GM10847 (cell line): ENCODE data around the gene PHLPP1.

Experiments
- POLR2A ChIP-seq: IDR thresholded peaks from 2 replicates; pipeline ENCODE4 v1.6.1; 2011; ENCODE audit not compliant: insufficient read length; ENCODE audit errors: extremely low read depth

The PHLPP1 gene

DNA sequence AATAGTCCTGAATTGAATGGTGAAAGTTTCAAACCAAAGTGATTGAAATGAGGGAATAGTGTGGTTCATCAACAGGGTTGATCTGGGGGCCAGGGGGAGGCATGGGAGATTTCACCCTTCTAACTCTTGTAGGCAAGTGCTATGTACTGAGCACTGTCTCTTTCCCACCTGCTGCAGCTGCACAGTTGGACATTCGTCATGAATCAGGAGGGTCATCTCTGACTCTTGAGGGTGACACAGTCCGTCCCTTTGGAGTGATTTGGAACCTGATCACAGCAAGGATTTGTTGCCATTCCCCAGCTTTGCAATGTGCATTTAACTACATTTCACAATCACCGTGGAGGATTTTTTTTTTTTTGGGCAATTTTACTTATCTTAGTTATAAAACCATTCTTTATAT lies 224.6 kb downstream of the PHLPP1 start:
- no peak for TF ChIP-seq POLR2A

DNA sequence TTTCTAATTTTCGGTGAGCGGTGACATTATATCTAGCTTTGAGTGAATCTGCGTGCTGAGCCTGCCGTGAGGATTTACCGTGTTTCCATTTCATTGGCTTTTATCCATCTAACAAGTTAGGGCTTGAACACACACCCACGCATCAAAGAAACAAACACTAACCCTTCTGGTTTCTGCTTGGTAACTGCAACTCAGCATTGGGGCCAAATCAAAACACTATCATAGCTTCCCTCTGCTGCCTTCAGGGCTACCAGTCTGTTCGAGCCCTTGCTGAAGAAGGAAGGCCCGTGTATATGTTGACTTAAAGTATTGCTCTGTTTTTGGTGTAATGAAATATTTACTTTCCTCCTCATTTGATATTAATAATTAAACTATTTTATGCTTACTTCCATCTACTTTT lies 227.2 kb downstream of the PHLPP1 start:
- no peak for TF ChIP-seq POLR2A

DNA sequence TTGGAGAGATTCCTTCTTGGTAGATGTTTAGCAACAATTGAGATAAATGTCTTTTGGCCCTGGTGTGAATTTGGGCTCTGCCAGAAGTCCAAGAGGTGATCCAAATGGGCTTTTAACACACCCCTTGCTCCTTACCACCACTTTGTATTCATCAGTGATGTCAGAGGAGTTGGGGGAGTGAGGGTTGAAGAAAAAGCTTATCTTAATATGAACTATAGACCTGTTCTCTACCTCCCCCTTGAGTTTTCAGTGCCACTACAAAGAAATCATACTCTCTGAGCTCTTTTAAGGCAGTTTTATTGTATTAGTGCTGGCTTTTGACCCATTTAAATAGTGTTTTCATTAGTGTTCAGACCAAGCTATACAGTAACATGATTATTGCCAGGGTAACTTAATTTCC lies 229.1 kb downstream of the PHLPP1 start:
- TF ChIP-seq POLR2A = no peak

DNA sequence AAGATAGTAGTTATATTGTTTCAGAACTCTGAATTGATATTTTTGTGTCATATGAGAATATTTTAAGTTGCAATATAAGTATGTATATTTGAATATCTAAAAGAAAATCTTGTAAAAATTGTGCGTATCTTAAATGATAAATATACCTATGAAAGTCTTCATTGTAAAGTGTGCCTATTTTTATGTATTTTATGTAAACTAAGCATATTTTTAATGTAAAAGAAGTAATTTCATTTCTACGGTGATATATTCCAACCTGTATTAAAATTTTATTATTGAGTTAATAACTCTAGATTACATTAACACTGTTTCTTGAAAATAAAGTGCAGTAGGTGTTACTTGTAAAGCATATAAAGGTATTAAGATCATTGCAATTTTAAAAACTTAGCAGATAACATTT lies 233.4 kb downstream of the PHLPP1 start:
- no peak for TF ChIP-seq POLR2A

DNA sequence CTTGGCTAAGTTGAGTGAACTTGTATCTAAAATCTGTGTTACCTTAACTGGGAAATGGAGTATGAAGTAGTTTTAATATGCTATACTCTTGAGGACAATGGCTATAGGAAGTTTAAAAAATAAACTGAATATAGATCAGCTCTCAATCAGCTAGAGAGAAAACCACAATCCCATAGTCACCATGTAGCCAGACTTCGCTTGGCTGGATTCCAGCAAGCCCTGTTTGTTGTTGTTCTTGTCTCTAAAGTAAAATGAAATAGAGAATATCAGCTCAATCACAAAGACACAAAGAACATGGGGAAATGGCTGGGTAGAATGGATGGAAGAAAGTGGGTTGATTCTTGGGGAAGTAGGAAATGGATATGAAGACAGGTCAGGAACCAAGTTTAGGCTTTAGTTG lies 234.9 kb downstream of the PHLPP1 start:
- no peak for TF ChIP-seq POLR2A

DNA sequence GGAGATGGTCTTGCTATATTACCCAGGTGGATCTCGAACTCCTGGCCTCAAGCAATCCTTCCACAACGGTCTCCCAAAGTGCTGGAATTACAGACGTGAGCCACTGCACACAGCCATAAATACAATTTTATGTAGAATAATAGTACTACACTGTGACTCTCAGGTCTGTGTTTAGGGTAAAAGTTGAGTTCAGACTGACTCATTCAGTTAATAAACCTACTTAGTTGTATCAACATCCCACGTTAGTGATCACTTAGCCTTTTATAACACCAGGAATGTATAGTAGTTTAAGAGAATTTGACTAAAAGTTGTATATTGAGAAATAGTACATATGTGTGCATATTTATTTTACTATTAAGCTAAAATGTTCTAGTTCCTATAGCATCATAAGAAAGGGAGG lies 237.5 kb downstream of the PHLPP1 start:
- no peak for TF ChIP-seq POLR2A

DNA sequence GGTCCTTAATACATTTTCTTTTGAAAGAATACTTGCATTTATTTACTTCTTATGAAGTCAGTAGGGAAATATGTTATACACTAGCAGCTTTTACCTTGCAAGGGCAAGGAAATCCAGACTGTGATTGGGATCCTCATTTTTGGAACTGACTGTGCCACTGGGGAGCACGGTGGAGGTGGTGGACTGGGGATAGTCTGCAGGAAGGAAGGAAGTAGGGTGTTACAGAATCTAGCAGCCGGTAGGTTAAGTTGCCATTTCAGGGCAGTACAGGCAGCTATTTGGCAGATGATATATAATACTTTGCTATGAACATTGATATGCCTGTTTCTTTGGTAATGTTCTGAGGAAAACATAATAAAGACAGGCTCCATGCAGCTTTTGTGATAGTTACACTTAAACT lies 238.3 kb downstream of the PHLPP1 start:
- no peak for TF ChIP-seq POLR2A

DNA sequence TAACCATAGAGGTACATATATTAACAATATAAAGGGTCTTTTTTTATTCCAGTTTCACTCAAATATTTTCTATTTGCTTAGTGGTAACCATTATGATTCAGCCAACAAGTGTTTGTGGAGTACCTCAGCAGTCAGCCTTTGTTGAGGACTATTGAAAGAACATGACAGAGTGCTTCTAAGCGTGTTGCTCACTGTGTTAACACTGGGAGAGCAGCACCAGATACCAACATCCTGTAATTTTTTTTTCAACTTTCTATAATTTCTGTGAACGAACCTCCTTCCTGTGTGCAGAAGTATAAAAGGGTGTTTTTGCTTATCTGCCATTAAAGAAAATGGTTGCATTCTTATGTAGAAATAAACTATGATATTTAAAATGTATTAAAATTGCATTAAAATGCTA lies 239.0 kb downstream of the PHLPP1 start:
- no peak for TF ChIP-seq POLR2A

DNA sequence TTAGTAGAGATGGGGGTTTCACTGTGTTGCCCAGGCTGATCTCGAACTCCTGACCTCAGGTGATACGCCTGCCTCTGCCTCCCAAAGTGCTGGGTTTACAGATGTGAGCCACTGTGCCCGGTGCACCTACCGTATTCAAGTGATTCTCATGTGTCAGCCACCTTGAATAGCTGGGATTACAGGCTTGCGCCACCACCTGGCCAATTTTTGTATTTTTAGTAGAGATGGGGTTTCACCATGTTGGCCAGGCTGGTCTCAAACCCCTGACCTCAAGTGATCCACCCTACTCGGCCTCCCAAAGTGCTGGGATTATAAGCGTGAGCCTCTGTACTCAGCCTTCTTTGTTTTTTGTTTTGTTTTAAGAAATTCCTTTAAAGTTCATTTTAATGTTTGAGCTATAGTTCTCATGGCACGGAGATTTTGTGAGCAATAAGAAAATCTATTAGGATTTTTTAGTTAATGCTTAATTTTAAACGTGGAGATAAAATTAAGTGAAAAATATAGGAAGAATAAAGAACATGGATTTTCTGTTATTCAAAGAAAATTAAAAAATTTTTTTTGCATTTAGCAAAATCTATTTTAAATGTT lies 242.6 kb downstream of the PHLPP1 start:
- TF ChIP-seq POLR2A = no peak

DNA sequence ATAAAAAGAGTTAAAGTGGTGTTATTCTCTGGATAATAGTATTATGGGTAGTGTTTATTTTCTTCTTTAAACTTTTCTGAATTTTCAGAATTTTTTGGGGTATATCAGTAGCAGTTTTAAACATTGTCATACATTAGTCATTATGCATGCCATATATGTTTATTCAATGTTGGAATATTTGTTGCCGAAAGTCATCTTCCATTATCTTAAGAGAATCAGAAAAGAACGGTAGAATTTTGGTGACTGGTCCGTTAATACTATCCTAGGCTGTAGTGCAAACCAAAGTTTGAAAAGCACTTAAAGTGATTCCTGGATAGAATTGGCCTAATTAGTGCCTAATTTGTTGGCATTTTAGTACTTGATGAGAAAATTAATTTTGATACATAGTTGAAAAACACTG lies 244.1 kb downstream of the PHLPP1 start:
- TF ChIP-seq POLR2A = no peak

DNA sequence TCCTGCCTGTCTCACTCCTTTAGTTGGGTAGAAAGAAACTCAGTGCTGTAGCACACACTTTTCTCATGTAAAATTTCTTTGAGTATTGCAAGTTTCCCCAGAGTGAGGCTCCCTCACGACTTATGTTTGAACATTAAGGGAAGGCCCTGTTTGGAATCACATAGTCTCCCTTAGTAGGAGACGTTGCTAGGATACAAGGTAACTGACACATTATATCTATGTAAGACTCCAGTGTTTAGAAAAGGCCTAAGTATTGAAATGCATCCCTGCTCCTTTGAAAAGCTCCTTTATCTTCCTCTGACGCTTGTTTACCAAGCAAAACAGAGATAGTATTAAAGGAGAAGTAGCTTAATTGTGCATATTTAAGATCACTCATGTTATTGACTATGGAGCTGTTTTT lies 248.2 kb downstream of the PHLPP1 start:
- no peak for TF ChIP-seq POLR2A

DNA sequence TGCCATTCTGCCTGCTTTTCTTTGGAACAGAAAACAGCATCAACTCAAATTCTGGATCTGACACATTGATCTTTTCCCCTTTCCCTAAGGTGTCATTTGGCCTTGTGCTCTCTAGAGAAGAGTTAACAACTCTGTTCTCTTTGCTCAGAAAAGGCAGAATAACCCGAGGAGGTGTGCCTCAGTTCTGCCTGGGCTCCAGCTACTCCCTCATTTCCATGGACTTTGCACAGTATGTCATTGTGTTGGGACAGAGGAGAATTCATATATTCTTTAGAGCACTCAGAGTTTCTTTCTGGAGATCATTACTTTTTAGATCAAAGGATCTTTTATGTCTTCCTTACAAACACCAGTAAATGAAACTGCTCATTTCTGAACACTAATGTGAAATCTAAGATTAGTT lies 249.1 kb downstream of the PHLPP1 start:
- no peak for TF ChIP-seq POLR2A

DNA sequence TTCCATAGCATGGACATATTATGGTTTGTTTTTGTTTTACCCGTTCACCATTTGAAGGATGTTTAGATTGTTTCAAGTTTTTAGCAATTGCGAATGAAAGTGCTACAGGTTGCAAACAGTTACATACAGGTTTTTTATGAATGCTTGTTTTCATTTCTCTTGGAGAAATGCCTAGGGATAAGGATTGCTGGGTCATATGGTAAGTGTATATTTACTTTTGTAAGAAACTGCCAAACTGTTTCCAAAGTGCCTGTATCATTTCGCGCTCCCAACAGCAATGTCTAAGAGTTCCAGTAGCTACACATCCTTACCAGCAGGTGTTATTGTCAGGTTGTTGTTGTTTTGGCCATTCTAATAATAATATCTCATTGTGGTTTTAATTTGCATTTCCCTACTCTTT lies 251.7 kb downstream of the PHLPP1 start:
- TF ChIP-seq POLR2A = no peak

DNA sequence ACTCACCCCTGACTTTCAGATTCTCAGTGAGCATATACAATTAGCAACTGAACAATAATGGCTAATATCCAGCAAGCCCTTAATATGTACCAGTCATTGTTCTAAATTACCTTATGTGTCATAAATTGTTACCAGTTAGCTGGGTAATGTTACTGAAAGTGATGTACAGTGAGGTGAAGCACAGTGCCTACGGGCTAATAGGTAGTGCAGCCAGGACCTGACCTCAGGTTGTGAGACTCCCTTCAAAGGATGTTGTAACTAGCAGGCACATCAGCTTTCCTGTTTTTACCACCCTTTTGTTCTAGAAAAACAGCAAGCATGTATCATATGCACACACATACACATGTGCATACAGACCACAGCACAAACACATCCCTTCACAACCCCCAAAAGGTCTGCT lies 258.3 kb downstream of the PHLPP1 start:
- no peak for TF ChIP-seq POLR2A

DNA sequence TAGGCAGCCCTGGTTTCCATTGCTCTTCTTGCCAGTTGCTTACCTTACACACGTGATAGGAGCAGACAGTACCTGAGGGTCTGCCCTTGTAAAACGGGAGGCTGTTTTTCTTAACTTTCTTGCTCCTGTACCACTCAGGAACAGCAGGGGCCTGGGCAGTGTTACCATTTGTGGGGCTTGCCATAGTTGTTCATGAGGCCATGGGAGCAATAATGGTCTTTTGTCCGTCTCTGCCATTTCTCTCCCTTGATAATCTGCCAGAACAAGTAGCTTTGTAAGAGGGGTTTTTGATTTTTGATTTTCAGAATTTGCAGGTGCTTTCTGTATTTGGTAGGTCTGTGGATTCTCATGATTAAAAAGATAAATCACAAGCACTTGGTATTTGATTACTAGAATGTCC lies 259.0 kb downstream of the PHLPP1 start:
- no peak for TF ChIP-seq POLR2A

DNA sequence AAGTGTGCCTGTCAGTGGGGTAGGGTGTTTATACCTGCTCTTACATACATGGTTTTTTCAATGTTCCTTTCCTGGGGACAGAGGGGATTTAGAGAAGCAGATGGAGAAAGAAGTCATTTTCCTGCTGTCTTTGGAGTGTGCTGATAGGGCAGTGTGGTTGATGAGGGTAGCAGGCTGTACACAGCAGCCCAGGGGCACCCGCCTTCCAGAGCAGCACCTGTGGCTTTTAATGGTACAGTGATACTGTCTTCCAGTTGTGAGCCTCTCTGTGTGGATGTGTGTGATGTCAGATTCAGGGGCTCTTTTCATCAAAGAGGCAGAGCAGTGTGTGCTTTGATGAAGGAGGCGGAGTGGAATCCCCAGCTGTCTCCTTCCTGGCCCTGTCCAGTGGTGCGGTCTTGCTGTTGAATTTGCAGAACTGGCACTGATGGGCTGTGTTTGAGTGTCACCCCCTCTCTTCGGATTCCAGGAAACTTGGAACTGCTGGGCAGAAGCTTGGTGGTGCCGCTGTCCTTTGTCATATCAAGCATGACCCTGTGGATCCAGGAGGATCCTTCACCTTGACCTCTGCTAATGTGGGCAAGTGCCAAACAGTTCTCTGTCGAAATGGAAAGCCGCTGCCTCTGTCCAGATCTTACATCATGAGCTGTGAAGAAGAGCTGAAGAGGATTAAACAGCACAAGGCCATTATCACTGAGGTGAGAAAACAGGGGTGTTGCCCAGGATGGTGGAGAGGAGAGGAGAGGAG lies 259.8 kb downstream of the PHLPP1 start:
- TF ChIP-seq POLR2A = no peak

DNA sequence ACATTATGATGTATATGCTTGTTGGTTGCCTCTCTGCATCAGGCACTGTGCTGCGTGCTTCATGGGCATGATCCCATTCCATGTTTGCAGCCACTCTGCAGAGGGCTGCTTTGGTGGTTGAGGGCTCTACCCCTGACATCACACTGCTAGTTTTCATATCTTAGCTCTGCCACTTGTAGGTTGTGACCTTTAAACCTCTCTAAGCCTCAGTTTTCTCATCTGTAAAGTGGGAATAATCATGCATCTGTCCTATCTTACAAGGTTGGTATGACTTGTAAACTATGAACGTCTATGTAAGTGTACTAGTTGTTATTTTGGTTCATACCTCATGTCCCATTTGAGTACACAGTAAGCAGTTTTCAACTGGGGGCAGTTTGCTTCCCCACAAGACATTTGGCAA lies 260.4 kb downstream of the PHLPP1 start:
- TF ChIP-seq POLR2A = no peak
